ENCODE data around the gene KLHL24. TPM values are rescaled to one million over a fixed set of nuclear protein-coding genes. Genes with fewer than 3 reads are reported as not detected.
"Not testable (repeated sequence)": the region's sequence is repeated elsewhere in the genome, so short reads cannot be mapped to it uniquely, and the experiment has no call there.

Gene KLHL24
- total RNA-seq, 4 donors from 2014 or later = 163 to 320 (median 214) TPM

DNA sequence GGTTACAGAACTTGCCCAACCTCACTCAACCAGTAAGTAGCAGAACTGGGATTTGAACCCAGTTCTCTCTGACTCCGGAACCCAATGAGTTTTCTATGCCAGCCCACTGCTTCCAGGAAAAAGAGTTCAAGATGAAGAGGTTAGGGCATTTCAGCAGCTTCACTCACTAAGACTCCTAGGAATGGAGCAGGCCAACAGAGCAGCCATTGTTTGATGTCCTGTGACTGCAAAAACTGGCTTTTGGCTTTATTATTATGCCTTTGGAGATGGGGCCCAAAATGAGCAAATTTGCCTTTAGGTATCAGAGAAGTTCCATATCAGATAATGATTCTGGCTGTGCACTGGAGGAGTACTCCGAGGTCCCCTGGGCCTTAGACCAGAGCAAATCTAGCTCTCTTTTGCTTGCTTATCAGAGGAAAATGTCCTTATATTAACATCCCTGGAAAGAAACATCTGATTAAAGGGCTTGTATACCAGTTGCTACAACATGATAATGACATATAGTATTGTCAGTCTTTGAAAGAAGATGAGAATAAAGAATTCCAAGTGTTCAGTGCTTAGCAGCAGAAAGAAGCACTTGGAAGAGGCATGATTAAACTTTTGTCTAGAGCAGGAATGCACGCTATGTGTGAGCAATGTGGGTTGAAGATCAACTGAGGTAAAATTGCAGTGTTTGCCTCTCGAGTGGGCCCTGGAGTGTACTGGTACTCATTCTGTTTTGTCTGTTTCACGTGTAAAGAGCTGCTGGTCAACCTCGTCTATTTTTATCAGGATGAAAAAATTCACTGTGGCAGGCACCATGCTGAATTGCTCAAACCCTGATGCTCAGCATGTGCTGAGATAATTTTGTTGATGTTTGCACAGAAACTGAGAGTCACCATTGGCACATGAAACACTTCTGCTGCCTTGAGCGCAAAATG is 21.8 kb upstream of the KLHL24 start:
- Histone ChIP-seq H3K27me3 (no peaks in the 10 kb centered on the region), H3K27ac (no peak overlapping the region), H3K4me3 (replicated peaks in 1 of 3) (no peak overlapping the region), H3K36me3 (no peaks in the 10 kb centered on the region), H3K4me1 (no peaks in the 10 kb centered on the region), H3K9me3 (no peaks in the 10 kb centered on the region)
- peak in 1 of 2 donors; percentile 12 for DNase-seq
- WGBS, 2 donors = 71 to 72% methylated on average over 7 of the region's 7 CpGs
- no peak for TF ChIP-seq POLR2A (IDR thresholded peaks at IDR 0.05)
- TF ChIP-seq CTCF (IDR thresholded peaks at IDR 0.05) = no peak
- intact Hi-C loops (cut with DNase I) = no loop called here

GRCh38 chr3:183618542-183618941 is 16.9 kb upstream of the KLHL24 start:
- Histone ChIP-seq H3K27ac (no peak overlapping the region), H3K27me3 (no peaks in the 10 kb centered on the region), H3K4me1 (no peaks in the 10 kb centered on the region), H3K36me3 (no peaks in the 10 kb centered on the region), H3K4me3 (replicated peaks in 1 of 3) (no peak overlapping the region), H3K9me3 (no peaks in the 10 kb centered on the region)
- DNase-seq = no peak
- intact Hi-C loops (cut with DNase I) = no loop called here
- no peak for TF ChIP-seq POLR2A (IDR thresholded peaks at IDR 0.05)
- no peak for TF ChIP-seq CTCF (IDR thresholded peaks at IDR 0.05)
- WGBS, 2 donors = 96 to 97% methylated on average over 2 of the region's 2 CpGs

DNA sequence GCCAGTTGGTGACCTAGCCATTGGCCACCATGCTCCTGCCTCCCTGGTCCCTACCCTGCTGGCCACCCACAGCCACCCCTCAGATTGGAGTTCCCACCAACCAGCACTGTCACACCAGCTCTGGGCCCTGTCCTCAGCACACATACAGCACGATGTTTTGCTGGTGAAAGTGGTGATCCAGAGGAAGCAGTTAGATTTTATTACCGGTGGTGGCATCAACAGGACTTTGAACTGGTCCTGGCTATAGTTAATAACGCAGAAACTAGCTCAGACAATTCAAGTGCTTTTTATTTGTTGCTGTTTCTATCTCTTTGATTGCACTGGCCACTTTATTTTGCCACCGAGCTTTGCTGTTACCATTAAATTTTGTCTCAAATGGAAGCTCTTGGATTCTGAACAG is 16.4 kb upstream of the KLHL24 start:
- WGBS, 2 donors = 91 to 93% methylated on average over 4 of the region's 4 CpGs
- no peak for DNase-seq
- intact Hi-C loops (cut with DNase I) = no loop called here
- Histone ChIP-seq H3K9me3 (no peaks in the 10 kb centered on the region), H3K27me3 (no peaks in the 10 kb centered on the region), H3K4me3 (replicated peaks in 1 of 3) (no peak overlapping the region), H3K27ac (no peak overlapping the region), H3K4me1 (no peaks in the 10 kb centered on the region), H3K36me3 (no peaks in the 10 kb centered on the region)
- TF ChIP-seq POLR2A (IDR thresholded peaks at IDR 0.05) = no peak
- no peak for TF ChIP-seq CTCF (IDR thresholded peaks at IDR 0.05)

- TF ChIP-seq CTCF (IDR thresholded peaks at IDR 0.05) (no peak), POLR2A (IDR thresholded peaks at IDR 0.05) (no peak)
- Histone ChIP-seq H3K27ac (no peak overlapping the region), H3K9me3 (no peaks in the 10 kb centered on the region), H3K4me3 (replicated peaks in 1 of 3) (no peak overlapping the region), H3K4me1 (no peaks in the 10 kb centered on the region), H3K27me3 (no peaks in the 10 kb centered on the region), H3K36me3 (no peaks in the 10 kb centered on the region)
- intact Hi-C loops (cut with DNase I) = no loop called here
- DNase-seq = no peak
These were observed 15.7 kb upstream of the KLHL24 start for GRCh38 chr3:183619624-183620251.

DNA sequence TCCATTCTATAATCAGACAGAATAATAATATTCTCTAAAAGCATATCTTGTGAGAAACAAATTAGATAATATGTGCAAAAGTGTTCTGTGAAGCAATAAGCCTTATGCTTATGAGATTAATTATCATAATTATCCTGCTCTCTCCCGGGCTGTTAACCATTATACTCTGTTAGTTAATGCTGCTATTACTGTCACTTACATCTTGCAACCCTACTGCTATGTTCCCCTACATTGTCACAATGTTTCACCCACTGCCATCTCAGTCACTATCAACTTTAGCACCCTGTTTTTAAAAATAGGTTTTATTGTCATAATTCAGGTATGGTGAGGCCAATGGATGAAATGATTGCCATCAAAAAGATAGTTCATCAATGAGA is 15.2 kb upstream of the KLHL24 start:
- Histone ChIP-seq H3K4me3 (replicated peaks in 1 of 3) (no peak overlapping the region), H3K4me1 (no peaks in the 10 kb centered on the region), H3K9me3 (no peaks in the 10 kb centered on the region), H3K36me3 (no peaks in the 10 kb centered on the region), H3K27me3 (no peaks in the 10 kb centered on the region), H3K27ac (no peak overlapping the region)
- TF ChIP-seq CTCF (IDR thresholded peaks at IDR 0.05) (no peak), POLR2A (IDR thresholded peaks at IDR 0.05) (no peak)
- no peak for DNase-seq
- intact Hi-C loops (cut with DNase I) = no loop called here
- WGBS, 2 donors = 88 to 89% methylated on average over 1 of the region's 1 CpG

DNA sequence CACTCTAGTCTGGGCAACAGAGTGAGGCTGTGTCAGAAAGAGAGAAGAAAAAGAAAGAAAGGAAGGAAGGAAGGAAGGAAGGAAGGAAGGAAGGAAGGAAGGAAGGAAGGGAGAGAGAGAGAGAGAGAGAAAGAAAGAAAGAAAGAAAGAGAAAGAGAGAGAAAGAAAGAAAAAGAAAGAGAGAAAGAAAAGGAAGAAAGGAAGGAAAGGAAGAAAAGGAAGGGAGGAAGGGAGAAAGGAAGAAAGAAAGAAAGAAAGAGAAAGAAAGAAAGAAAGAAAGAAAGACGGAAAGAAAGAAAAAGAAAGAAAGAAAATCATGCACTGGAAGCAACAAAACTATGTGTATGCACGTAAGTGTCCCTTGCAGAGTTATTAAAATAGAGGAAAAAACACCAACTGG is 12.9 kb upstream of the KLHL24 start:
- H3K9me3 ChIP-seq; DNase-seq; H3K4me3 ChIP-seq (replicated peaks in 1 of 3); H3K27me3 ChIP-seq; H3K36me3 ChIP-seq; intact Hi-C loops (cut with DNase I); H3K27ac ChIP-seq: not testable (repeated sequence)
- H3K4me1 ChIP-seq = peaks cover 8 to 17% of the 10 kb centered on the region in 2 donors
- WGBS, 2 donors = 90 to 92% methylated on average over 2 of the region's 2 CpGs

All from thyroid gland (tissue), 4 donors.